Hepatocyte (in vitro differentiated cells): Measurements from ENCODE around the gene ATAD1.

Source experiments
- EZH2 ChIP-seq: fragments of 200-600 bp; sonication (generic); IDR thresholded peaks from 2 replicates; pipeline ENCODE4 v1.6.1; 2016; ENCODE audit warnings: antibody characterized with exemption, mild to moderate bottlenecking, borderline replicate concordance
- TF ChIP-seq, protein P1 (sequence below): fragments of 200-600 bp; sonication (generic); IDR thresholded peaks from 2 replicates; pipeline ENCODE4 v1.5.1; 2016; ENCODE audit warnings: antibody characterized with exemption, mild to moderate bottlenecking; ENCODE audit not compliant: poor library complexity

- TF ChIP-seq, protein P1, sequence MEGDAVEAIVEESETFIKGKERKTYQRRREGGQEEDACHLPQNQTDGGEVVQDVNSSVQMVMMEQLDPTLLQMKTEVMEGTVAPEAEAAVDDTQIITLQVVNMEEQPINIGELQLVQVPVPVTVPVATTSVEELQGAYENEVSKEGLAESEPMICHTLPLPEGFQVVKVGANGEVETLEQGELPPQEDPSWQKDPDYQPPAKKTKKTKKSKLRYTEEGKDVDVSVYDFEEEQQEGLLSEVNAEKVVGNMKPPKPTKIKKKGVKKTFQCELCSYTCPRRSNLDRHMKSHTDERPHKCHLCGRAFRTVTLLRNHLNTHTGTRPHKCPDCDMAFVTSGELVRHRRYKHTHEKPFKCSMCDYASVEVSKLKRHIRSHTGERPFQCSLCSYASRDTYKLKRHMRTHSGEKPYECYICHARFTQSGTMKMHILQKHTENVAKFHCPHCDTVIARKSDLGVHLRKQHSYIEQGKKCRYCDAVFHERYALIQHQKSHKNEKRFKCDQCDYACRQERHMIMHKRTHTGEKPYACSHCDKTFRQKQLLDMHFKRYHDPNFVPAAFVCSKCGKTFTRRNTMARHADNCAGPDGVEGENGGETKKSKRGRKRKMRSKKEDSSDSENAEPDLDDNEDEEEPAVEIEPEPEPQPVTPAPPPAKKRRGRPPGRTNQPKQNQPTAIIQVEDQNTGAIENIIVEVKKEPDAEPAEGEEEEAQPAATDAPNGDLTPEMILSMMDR: no peak
- TF ChIP-seq EZH2: no peak
These were observed 1.2 kb upstream of the ATAD1 start for GRCh38 chr10:87819289-87819585.
